SKM-1 treated with dmso at 0.1 percent for 144 hours (cell line): Measurements from ENCODE around the gene LRRN4.
A peak's percentile ranks its signal among the peaks of the same experiment; 100 is the strongest.
"Not testable (repeated sequence)": the region's sequence is repeated elsewhere in the genome, so short reads cannot be mapped to it uniquely, and the experiment has no call there.

Experiments used
- DNase-seq: peaks from one replicate; lab custom pipeline; 2025; ENCODE audit not compliant: unreplicated experiment; lab: John Stamatoyannopoulos, UW

The LRRN4 gene

DNA sequence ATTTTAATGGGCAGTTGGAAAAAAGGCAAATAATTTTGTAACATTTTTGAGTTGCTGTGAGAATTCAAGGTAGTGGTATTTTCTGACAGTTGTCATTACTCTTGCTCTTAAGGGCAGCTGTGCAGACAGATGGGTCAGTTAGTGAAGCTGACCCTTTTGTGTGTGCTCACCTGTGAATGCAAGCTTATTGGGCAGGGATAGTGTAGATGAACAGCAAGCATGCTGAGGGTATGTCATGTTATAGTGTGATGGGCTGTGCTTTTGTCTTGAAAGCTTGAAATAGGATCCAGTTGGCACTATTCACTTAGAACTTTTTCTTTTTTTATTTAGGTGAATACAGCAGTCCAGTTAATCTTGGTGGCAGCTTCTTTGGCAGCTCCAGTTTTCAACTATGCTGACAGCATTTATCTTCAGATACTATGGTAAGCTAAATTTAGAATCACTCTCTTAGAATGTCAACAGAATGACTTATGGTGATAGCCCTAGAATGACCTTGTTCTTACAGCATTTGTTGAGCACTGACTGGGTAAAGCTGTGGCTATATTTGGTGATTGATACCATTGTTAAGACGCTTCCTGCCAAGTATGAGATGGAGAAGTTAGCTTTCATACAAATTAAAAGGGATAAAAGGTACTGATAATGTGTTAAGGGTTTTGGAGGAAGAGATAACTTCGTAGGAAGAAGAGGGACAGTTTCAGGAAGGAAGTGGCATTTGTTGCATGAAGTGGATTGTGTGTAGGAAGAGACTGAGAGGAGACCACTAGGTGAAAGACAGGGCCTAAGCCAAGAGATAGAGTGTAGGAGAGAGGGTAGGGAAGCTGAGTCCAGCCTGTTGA is 19.5 kb downstream of the LRRN4 start:
- DNase-seq = no peak

DNA sequence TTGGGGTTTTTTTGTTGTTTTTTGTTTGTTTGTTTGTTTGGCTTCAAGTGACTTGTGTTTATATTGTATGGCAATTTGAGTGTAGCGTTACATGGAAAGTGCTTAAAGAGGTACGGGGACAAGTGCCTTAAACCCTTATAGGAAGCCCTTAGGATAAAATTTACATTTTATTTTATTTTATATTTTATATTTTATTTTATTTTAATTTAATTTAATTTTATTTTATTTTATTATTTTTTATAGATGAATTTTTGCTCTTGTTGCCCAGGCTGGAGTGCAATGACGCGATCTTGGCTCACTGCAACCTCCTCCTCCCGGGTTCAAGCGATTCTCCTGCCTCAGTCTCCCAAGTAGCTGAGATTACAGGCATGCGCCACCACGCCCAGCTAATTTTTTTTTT is 21.0 kb downstream of the LRRN4 start:
- DNase-seq = not testable (repeated sequence)

DNA sequence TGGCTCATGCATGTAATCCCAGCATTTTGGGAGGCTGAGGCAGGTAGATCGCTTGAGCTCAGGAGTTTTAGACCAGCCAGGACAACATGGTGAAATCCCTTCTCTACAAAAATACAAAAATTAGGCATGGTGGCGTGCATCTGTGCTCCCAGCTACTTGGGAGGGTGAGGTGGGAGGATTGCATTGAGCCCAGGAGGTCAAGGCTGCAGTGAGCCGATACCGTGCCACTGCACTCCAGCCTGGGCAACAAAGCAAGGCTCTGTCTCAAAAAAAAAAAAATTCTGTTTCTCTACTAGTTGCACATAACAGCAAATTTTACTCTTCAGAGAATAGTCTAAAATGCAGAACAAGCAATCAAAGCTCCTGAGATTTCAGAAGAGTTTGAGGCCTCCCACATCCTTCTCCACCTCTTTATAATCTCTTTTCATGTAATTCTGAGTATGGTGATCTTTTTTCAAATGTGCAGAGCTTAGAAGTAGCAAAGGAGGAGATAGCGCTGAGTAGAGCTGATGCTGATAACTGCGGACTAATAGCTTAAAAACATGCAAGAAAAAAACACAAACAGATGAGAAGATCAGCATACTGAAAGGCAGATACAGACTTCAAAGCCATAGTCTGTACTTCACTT is 23.3 kb downstream of the LRRN4 start:
- DNase-seq = no peak

DNA sequence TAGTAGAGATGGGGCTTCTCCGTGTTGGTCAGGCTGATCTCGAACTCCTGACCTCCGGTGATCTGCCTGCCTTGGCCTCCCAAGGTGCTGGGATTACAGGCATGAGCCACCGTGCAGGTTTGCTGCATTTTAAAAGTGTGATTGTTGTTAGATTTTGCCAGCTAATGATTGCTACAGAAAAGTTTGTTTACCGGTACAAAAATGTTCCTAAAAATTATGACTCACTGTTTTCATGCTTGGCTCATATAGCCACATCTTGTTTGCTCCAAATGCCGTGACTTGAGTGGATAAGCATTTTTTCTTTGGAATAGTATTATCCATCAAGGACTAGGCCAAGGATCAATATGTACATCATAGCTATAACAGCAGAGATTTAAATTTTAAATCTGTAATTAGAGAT is 24.3 kb downstream of the LRRN4 start:
- no peak for DNase-seq

DNA sequence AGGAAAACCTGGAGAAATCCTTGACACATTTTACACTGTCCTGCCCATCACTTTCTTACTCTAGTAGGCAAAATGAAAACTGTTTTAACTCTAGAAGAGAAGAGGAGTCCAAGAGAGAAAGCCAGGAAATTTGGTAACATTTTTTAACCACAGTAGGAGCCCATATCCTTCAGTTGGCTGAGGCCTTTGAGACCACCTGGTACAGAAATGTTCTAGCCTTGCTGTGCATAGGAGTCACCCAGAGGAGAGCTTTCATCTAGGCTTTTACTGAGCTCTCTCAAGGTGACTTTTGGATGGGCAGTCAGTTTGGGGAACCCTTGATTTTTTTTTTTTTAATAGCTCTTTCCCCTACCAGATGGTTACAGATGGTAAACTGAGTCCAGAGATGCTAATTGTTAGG is 25.0 kb downstream of the LRRN4 start:
- DNase-seq = no peak

DNA sequence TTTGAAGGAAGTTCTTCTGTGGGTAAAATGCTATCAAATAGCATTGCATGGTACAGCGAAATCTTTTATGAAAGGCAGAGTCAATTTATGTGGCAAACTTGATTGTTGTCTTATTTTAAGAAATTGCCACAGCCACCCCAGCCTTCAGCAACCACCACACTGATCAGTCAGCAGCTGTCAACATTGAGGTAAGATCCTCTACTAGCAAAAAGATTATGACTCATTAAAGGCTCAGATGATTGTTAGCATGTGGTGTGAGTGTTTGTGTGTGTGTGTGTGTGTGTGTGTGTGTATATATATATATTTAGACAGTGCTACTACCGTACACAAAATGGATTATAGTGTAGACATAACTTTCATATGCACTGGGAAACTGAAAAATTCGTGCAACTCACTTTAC is 27.8 kb downstream of the LRRN4 start:
- DNase-seq = no peak

DNA sequence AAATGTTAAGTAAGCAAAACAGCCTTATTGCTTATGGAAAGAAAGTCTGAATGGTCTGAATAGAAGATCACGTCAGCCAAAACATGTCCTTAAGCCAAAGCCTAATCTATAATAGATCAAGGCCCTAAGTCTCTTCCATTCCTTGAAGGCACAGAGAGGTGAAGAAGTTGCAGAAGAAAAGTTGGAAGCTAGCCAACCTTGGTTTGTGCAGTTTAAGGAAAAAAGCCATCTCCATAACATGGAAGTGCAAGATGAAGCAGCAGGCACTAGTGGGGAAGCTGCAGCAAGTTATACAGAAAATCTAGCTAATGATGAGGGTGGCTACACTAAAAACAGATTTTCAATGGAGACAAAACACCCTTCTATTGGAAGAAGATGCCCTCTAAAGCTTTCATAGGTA is 29.1 kb downstream of the LRRN4 start:
- no peak for DNase-seq

DNA sequence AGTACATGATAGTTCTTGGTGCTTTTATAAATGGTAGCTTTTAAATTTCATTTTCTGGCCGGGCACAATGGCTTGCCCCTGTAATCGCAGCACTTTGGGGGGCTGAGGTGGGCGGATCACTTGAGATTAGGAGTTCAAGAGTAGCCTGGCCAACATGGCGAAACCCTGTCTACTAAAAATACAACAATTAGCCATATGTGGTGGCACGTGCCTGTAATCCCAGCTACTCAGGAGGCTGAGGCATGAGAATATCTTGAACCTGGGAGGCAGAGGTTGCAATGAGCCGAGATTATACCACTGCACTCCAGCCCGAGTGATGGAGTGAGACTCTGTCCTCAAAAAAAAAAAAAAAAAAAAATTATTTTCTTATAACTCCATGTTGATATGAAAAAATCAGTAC is 36.0 kb downstream of the LRRN4 start:
- no peak for DNase-seq

DNA sequence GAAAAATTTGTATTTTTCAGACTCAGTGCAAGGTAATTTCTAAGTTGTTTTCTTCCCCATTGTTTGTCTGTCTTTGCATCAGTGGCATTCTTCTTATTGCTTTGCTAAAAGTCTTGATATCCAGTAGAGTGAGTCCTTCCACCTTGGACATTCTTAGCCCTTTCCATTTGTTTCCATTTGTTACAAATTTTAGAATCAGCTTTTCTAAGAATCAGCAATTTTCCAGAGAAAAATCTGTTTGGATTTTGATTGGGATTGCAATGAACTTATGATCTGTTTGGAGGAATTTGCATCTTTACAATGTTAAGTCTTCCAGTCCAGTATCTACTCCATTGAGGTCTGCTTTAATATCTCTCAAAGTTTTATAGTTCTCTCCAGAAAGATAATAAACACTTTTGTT is 36.4 kb downstream of the LRRN4 start:
- DNase-seq = no peak

DNA sequence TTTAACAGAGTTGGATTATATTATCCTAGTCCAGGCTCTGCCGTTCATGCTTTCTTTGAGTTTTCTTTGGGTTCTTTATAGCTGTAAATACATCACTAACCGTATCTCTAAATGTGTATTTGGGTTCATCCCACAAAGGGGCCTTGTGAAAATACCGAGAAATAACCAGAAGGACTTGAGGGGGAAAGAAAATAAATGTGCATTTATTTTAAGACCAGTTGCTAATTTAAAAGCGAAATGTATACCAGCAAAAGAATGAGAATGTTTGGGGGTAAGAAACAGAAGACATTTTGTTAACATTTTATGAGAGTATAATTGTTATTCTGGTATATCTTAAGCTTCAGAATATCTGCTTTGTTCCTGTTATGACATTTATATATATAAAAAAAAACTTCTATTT is 38.9 kb downstream of the LRRN4 start:
- no peak for DNase-seq

DNA sequence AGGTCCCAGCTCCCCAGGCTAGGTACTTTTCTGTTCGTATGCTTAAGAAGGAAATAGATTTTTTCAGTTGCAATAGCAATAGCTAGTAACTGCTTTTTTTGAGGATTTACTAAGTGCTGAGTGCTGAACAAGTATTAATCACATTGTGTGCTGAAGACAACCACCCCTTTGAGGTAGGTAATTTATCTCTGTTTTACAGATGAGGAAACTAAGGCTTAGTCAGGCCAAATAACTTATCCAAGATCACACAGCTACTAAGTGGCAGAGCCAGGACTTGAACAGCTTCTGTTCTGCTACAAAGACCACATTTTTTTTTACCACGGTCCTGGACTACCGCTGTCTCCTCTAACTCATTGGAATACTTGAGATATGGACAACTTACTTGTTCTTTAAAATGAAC is 39.8 kb downstream of the LRRN4 start:
- DNase-seq = no peak

DNA sequence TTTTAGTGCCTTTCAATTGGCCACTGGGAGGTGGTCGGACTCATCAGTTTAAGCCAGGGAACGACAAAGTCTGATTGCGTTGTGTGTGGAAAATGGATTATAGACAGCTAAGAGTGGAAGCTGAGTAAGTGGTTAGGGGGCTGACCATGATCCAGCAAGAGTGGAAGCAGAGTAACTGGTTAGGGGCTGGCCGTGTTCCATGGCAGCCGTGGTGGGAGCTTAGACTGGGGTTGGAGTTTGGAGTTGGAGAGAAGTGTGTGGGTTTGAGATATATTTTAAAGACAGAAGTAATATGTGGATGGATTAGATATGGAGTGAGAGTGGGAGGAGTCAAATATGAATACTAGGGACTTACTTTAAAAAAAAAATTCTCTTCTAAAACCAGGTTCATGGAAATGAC is 41.7 kb downstream of the LRRN4 start:
- DNase-seq = no peak

DNA sequence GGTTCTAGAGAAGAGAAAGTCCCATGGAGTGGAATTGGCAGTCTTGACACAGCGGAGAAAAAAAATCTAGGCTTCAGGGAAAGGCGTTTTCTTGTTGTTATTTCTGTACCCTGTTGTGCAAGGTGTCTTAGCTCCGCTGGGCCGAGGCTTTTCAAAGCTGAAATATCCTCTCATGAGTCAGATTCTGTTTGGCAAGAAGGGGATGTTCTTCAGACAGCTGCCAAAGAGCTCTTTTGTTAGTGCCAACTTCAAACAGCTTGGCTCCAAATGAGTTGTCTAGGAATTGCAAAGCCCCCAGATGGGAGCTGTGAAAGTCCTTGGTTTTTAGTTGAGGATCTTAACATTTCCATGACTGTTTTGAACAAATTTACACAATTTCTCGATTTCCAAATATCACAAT is 45.6 kb downstream of the LRRN4 start:
- DNase-seq = peak; percentile 51

DNA sequence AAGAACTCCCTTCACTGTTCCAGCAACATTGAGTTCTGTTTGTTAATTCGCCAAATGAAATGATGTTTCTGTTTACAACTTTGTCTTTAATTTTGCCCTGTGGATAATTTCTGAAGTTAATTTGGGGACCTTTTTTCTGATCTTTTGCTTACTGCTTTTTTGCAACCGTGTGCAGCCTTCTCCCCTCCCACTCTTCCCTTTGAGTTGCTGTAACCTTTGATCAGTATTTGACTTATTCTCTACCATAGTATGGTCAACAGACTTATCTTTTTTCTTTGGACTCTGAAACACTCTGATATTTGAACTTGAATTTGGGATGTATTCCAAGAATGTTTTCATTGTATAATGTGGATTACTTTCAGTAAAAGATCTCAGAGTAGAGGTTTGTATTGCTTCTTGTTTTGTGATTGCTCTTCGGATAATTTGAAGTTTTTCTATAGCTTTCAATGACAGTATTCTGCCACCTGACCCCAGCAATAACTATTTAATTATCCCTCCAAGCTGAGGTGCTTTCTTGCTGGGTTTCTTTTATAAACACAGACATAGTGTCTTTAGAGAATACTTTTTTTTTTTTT is 46.2 kb downstream of the LRRN4 start:
- DNase-seq = no peak

DNA sequence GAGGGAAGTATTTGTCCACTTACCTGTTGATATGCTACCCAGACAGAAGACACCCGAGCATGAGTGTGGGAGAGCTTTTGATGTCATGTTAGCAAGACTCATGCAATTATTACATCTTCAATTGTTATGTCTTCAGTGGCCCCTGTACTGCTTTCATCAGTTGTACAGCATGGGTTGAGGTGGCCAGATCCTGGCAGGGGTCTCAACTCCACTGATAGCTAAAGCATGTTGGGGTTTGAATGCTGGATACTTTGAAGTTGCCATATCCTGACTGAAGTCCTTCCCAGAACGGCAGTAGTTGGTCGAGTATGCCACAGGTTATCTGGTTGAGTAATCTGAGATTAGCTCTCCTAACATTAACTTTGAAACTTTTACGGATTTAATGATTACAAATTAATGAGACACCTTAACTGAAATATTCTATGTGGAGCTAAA is 46.7 kb downstream of the LRRN4 start:
- no peak for DNase-seq

DNA sequence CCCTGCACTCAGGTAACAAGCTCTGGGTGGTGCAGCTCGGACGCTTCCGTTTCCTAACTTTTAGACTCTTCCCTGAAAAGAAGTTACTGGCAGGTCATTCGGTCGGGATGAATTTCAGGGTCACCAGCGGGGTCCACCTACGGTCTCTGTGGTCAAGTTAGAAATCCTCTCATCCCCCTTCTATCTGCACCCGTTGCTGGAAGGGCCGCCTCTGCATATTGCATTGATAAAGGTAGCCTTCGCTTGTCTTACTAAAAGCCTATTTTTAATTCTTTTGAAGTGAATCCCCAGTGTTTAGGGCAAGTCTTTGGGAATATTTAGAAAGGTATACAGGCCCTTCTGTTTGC is 47.3 kb downstream of the LRRN4 start:
- no peak for DNase-seq

DNA sequence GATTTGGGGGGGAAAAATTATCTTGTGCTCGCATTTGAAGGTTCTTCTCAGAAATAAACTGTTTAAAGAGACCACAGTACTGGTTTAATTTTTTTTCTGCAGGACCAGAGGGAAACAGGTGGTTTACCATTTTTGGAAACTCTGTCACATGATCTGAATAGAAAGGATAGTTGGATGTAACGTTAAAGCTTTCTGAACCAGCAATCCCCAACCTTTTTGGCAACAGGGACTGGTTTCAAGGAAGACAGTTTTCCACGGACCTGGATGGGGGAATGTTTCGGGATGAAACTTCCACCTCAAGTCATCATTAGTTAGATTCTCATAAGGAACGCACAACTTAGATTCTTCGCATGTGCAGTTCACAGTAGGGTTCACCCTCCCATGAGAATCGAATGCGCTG is 53.0 kb downstream of the LRRN4 start:
- no peak for DNase-seq

DNA sequence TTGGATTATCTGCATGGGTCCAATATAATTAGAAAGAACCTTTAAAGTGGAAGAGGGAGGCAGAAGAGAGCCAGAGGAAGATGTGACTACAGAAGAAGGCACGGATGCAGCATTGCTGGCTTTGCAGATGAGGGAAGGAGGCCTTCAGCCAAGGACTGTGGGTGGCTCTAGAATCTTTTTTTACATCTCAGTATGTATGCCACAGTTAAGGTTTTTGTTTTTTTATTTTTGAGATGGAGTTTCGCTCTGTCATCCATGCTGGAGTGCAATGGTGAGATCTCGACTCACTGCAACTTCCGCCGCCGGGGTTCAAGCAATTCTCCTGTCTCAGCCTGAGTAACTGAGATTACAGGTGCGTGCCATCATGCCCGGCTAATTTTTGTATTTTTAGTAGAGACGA is 54.1 kb downstream of the LRRN4 start:
- no peak for DNase-seq

DNA sequence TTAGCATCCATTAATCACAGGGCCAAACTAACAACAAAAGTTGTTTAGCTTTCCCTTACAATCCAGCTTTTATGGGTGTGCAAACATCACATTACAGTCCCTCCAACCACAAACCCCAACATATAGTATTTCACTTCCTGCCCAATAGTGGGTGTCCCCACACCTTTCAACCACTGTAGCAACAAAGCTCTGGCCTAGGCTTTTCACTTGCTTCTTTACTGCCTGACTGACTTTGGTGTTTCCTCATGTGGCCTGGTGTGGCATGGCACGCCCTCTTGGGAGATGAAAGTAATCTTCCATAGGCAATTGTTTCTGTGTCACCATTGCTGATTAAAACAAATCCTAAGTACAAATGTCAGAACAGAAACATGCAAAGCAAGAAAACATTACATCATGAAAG is 57.1 kb downstream of the LRRN4 start:
- peak; percentile 21 for DNase-seq

DNA sequence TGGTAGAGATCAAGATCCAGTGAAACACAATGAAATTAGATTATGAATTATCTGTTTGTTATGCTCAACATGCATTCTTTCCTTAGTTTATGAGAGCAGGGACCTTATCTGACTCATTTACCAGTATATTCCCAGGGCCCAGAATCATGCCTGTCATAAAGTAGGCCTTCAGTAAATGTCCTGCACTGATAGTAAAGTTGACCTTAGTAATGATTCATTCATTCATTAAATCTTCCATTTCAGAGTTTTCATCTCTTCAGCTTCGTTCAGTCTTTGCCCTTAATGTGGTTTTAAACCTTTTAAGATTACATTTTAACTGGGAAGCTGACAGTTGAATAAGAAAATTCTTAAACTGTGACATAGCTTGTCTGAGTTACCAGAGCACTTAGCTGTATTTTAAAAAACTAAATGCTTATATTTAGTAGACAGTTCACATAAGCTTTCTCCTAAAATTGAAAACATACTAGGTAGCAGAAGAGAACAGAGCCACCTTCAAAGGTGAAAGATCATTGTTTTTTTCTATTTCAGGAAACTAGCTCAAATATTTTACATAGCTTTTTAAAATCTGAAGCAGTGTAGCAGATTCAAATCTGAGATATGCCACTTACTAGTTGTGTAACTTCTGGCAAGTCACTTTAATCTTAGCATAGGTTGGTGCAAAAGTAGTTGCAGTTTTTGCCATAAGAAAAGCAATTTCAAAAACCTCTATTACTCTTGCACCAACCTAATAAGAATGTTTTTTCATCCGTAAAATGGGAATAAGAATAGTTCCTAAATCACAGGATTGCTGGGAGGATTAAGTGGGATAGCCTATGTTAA is 62.0 kb downstream of the LRRN4 start:
- no peak for DNase-seq

DNA sequence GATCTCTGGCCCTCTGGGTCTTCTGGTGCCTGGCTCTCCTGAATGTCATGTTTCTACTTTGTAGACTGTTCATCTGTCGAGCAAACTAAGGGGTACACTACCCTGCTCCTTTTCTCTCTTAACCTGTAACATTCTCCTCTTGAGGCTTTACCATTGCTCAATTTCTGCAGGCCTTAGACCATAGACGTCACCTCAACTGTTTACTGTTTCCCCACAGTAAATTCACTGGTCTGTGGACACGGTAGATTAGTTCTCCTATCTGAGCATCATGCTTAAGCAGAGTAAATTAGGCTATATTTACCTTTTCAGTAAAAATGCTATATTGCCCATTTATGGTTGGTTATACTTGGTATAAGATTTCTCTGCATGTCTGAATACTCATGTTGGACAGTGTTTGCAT is 62.9 kb downstream of the LRRN4 start:
- DNase-seq = no peak
